GM10248 (cell line): ENCODE results near the gene AKNA.

Experiments used
- CTCF ChIA-PET: fragments of 300-600 bp; sonication (Branson Sonifier 250); formaldehyde crosslinking; extraction: SDS; loops from one replicate; lab custom pipeline; 2021; ENCODE audit warnings: antibody characterized with exemption; lab: Yijun Ruan, JAX
- POLR2A ChIA-PET: fragments of 350-650 bp; sonication (Branson Sonifier 250); formaldehyde crosslinking; extraction: SDS; loops from one replicate; lab custom pipeline; 2020; ENCODE audit warnings: antibody characterized with exemption; lab: Yijun Ruan, JAX
- DNase-seq: peaks from one replicate; pipeline ENCODE4 v3.0.0; 2012; ENCODE audit errors: extremely low spot score
- TF ChIP-seq, protein P1 (sequence below): IDR thresholded peaks from 2 replicates; pipeline ENCODE4 v1.5.1; 2012; ENCODE audit warnings: mild to moderate bottlenecking, low read depth; ENCODE audit errors: extremely low read depth, missing control alignments, control extremely low read depth

The AKNA gene

DNA sequence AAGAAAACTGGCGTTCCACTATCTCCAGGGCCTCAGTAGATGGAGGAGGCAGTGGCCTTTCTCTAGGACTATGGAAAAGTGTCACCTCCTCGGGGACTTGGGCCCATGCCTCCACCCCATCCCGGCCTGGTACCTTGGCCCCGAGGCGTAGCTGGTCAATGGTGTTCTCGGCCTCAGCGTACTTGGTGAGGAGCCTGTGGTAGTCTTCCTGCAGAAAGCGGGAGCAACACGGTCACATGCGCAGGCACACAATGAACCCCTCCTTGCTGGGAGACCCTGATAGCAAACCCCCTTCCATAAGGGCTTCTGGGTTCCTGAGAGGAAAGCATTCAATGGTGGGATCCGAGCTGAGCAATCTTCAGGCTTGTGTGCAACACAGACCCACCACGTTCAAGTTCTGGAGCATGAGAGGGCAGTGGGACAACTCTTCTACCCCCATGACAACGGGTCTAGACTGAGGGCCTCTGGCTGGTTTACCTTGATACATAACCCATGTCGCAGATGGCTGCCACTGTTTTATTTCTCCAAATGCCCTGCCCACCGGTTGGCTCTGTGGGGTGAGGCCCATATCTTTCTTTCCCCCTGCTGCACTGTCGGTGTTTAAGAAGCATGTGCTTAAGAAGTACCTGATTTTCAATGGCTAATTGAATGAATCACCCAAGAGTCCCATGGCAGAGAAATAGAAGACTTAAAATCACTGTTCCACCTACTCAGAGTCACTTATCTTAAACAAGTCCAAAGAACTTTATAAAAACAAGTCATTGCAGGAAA, 13.6 kb downstream of the AKNA start:
- ChIA-PET CTCF (interaction anchor here (1.3 to 9.0 kb wide), 3 partner anchors 12 to 32 kb away, joined by 3 to 100 read pairs (median 6); partner anchors contain the start of gene AKNA), POLR2A (interaction anchor here (0.5 to 1.5 kb wide), 2 partner anchors 11 to 555 kb away, joined by 6 to 7 read pairs; no protein-coding TSS in a partner anchor)
- no peak for DNase-seq
- TF ChIP-seq, protein P1, sequence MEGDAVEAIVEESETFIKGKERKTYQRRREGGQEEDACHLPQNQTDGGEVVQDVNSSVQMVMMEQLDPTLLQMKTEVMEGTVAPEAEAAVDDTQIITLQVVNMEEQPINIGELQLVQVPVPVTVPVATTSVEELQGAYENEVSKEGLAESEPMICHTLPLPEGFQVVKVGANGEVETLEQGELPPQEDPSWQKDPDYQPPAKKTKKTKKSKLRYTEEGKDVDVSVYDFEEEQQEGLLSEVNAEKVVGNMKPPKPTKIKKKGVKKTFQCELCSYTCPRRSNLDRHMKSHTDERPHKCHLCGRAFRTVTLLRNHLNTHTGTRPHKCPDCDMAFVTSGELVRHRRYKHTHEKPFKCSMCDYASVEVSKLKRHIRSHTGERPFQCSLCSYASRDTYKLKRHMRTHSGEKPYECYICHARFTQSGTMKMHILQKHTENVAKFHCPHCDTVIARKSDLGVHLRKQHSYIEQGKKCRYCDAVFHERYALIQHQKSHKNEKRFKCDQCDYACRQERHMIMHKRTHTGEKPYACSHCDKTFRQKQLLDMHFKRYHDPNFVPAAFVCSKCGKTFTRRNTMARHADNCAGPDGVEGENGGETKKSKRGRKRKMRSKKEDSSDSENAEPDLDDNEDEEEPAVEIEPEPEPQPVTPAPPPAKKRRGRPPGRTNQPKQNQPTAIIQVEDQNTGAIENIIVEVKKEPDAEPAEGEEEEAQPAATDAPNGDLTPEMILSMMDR = no peak

DNA sequence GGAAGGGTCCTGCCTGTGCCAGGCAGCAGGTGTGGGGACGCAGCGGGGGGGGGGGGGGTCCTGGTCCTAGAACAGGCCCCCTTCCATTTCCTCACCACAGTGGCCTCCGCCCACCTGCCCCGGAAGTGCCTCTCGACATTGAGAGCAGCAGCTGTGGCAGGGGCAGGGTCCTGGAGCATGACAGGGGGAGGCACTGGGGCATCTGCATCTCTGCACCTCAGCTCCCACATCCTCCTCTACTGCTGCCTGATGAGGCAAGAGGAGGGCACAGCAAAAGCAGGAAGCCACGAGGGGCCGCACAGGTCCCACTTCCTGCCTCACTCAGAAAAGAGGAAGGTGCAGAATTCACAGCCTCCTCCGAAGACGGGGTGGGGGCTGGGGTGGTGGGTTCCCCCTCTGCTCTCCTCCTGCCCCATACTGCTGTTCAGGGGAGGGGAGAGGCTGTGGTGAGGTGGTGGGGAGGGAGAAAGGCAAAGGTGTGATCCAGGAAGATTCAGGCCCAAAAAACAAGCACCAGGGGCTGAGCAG, 14.8 kb downstream of the AKNA start:
- ChIA-PET POLR2A (interaction anchor here (1.5 kb wide), 1 partner anchor 13 kb away, joined by 7 read pairs; no protein-coding TSS in a partner anchor), CTCF (interaction anchor here (1.3 to 9.0 kb wide), 4 partner anchors 11 to 34 kb away, joined by 3 to 100 read pairs (median 7); partner anchors contain the start of gene AKNA)
- TF ChIP-seq, protein P1 = no peak
- DNase-seq = peak; percentile 85

DNA sequence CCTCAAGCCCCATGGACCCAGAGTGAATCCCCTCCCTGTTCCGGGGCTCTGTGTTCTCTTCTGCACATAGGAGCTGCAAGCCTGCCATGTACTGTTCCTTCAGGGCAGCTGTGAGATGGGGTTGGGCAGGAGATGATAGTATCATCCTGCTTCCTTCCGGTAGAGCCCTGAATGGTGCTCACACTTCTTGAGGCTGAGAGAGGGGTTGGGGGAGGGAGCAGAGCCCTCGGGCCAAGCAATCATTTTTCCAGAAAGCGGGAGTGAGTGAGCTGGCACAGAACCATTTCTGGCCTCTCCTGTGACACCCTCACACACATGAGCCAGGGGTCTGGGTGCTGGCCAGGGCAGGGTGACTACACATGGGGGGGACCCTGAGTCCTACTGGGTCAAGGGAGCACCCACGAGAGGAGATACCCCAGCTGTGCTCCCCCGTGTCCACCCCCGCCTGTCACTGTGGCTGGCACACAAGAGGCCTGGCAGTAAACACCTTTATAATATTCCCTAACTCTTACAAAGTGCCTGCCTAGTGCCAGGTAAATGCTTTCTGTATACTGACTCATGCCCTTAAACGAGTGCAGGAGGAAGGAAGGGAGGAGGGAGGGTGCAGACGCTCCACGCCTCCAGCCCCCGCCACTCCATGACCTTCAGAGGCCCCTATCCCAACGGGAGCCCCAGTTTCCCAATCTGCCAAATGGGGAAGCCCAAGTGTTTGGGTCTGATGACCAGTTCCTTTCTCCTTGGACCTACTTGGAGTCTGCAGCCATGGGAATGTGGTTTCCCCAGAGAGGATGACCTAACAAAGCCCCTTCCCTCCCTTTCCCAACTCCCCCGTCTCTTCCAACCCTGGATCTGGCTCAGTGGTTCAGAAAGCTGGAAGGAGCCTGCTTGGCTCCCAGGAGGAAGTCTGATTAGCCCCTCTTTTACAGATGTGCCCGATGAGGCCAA, 15.5 kb downstream of the AKNA start:
- TF ChIP-seq, protein P1 = no peak
- ChIA-PET POLR2A (interaction anchor here (1.5 kb wide), 1 partner anchor 13 kb away, joined by 7 read pairs; no protein-coding TSS in a partner anchor), CTCF (interaction anchor here (1.8 to 9.0 kb wide), 3 partner anchors 14 to 34 kb away, joined by 6 to 100 read pairs (median 8); partner anchors contain the start of gene AKNA)

DNA sequence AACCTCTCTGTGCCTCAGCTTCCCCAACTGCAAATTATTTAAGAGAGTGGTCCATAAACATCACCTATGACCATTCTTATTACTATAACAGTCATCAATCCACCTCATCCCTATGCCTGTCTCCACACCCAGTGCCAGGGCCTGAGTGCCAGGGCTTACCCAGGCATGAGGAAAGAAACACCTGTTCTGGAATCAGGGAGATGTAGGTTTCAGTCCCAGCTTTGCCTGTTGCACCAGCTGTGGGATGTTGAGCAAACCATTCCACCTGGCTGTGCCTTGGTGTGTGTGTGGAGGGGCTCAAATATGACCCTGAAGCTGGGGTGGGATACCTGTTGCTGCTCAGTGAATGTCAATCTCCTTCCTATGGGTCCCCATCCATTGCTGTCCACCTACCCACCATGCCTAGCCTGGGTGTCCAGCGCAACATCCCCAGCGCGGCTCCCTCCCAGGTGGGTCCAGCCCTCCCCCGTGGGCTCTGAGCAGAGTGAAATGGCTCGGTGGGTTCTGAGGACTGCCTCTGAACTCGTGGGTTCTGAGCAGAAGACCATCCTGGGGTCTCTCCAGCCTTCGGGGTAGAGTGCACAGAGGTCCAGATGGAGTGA, 16.3 kb downstream of the AKNA start:
- CTCF ChIA-PET = interaction anchor here (2.0 to 9.0 kb wide), 3 partner anchors 8 to 33 kb away, joined by 5 to 100 read pairs (median 8); partner anchors contain the start of gene AKNA
- POLR2A ChIA-PET = no interaction called here
- DNase-seq = no peak
- TF ChIP-seq, protein P1 = no peak

More for the DNA sequence above, 15.5 kb downstream of the AKNA start:
- no peak for DNase-seq

DNA sequence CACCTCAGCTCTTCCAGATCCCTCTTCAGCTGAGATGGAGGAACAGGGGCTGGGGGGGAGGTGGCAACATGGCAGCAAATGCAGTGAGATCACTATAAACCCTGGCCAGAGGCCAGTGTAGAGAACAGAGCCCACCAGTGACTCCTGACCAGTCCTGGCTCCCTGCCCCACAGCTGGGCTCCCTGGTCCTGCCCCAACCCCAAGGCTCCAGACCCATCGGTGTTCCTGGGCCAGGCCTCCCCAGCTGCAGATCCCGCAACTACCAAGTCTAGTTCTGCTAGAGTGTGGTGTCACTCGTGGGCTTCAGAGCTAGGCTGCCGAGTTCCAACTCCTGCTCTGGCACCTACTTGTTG, 16.8 kb downstream of the AKNA start:
- TF ChIP-seq, protein P1 = no peak
- ChIA-PET CTCF (interaction anchor here (2.0 to 9.0 kb wide), 3 partner anchors 9 to 32 kb away, joined by 5 to 100 read pairs (median 8); partner anchors contain the start of gene AKNA), POLR2A (interaction anchor here (0.6 kb wide), 1 partner anchor 718 kb away, joined by 3 read pairs; no protein-coding TSS in a partner anchor)
- no peak for DNase-seq
